OCI-LY1 (cell line): Measurements from ENCODE around the gene ZNF181.

Experiments used
- EZH2 ChIP-seq: fragments of 200-600 bp; sonication (generic), shearing (Covaris generic); IDR thresholded peaks from 2 replicates; pipeline ENCODE4 v1.8.0; 2017; ENCODE audit warnings: borderline replicate concordance, mixed run types, mild to moderate bottlenecking, antibody characterized with exemption, low read length, moderate library complexity, mixed read lengths
- TF ChIP-seq, protein P1 (sequence below): fragments of 200-600 bp; sonication (generic), shearing (Covaris generic); IDR thresholded peaks from 2 replicates; pipeline ENCODE4 v1.5.1; 2017; ENCODE audit warnings: mild to moderate bottlenecking, antibody characterized with exemption, low read length, moderate library complexity, mixed read lengths

DNA sequence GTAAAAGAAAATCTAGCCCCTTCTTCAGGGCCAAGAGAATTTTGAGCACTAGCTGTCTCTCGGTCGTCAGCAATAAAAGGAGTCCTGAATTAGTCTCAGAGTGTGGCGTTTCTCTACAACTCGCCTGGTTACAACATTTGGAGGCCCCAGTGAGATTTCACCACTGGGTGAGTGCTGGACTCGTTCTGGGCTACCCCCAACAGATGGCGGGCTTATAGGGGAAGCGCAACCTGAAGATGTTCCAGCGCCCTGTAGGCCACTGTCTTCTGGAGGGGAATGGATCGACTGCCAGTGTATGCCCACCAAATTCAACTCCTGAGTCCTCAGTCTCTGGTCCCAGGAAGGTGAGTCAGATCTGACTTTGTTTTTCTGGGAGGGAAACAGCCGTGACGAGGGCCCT lies 11.7 kb upstream of the ZNF181 start:
- TF ChIP-seq EZH2: no peak
- TF ChIP-seq, protein P1, sequence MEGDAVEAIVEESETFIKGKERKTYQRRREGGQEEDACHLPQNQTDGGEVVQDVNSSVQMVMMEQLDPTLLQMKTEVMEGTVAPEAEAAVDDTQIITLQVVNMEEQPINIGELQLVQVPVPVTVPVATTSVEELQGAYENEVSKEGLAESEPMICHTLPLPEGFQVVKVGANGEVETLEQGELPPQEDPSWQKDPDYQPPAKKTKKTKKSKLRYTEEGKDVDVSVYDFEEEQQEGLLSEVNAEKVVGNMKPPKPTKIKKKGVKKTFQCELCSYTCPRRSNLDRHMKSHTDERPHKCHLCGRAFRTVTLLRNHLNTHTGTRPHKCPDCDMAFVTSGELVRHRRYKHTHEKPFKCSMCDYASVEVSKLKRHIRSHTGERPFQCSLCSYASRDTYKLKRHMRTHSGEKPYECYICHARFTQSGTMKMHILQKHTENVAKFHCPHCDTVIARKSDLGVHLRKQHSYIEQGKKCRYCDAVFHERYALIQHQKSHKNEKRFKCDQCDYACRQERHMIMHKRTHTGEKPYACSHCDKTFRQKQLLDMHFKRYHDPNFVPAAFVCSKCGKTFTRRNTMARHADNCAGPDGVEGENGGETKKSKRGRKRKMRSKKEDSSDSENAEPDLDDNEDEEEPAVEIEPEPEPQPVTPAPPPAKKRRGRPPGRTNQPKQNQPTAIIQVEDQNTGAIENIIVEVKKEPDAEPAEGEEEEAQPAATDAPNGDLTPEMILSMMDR: no peak
